Nephron (organoid): Measurements from ENCODE around the gene POU2F3.

ENCODE experiments used
- H3K27ac Mint-ChIP-seq, 3 experiments: 2 replicates each; pipeline ENCODE4 v1.8.0; 2020; ENCODE audit warnings: mixed read lengths in 3 of 3, mild to moderate bottlenecking in 2 of 3, moderate library complexity in 1 of 3
- H3K27me3 Mint-ChIP-seq: 2 replicates; pipeline ENCODE4 v1.8.0; 2021; ENCODE audit warnings: low read depth, mild to moderate bottlenecking, moderate library complexity, mixed read lengths
- H3K36me3 Mint-ChIP-seq: 2 replicates; pipeline ENCODE4 v1.8.0; 2020; ENCODE audit warnings: low read depth, mixed read lengths
- H3K4me1 Mint-ChIP-seq: 2 replicates; pipeline ENCODE4 v1.8.0; 2020; ENCODE audit warnings: mixed read lengths
- H3K4me3 Mint-ChIP-seq, 3 experiments: 2 replicates each; pipeline ENCODE4 v1.8.0; 2020; ENCODE audit warnings: mild to moderate bottlenecking in 3 of 3, mixed read lengths in 3 of 3, moderate library complexity in 2 of 3
- H3K9me3 Mint-ChIP-seq: 2 replicates; pipeline ENCODE4 v1.8.0; 2020; ENCODE audit warnings: mixed read lengths
- TF ChIP-seq, protein P1 (sequence below), 3 experiments: fragments of 200-600 bp; sonication (generic); IDR thresholded peaks; one replicate each; pipeline ENCODE4 v1.5.0; 2021; ENCODE audit warnings: antibody characterized with exemption in 3 of 3; ENCODE audit not compliant: unreplicated experiment in 3 of 3

The POU2F3 gene

GRCh38 chr11:120211522-120212258, 28.2 kb upstream of the POU2F3 start:
- Mint-ChIP-seq H3K9me3 (no peaks in the 10 kb centered on the region), H3K4me3 (peak overlapping the region; percentile 99), H3K27me3 (peaks cover 9% of the 10 kb centered on the region), H3K36me3 (peaks cover 14% of the 10 kb centered on the region), H3K27ac (peak overlapping the region; percentile 90 to 93 (median 92)), H3K4me1 (peaks cover 58% of the 10 kb centered on the region)
- TF ChIP-seq, protein P1, sequence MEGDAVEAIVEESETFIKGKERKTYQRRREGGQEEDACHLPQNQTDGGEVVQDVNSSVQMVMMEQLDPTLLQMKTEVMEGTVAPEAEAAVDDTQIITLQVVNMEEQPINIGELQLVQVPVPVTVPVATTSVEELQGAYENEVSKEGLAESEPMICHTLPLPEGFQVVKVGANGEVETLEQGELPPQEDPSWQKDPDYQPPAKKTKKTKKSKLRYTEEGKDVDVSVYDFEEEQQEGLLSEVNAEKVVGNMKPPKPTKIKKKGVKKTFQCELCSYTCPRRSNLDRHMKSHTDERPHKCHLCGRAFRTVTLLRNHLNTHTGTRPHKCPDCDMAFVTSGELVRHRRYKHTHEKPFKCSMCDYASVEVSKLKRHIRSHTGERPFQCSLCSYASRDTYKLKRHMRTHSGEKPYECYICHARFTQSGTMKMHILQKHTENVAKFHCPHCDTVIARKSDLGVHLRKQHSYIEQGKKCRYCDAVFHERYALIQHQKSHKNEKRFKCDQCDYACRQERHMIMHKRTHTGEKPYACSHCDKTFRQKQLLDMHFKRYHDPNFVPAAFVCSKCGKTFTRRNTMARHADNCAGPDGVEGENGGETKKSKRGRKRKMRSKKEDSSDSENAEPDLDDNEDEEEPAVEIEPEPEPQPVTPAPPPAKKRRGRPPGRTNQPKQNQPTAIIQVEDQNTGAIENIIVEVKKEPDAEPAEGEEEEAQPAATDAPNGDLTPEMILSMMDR (IDR thresholded peaks at IDR 0.05; ENCODE audit: unreplicated experiment in 3 of 3): no peak

- Mint-ChIP-seq H3K4me1 (peaks cover 52% of the 10 kb centered on the region), H3K27ac (peak overlapping the region; percentile 61 to 93 (median 90)), H3K36me3 (peaks cover 14% of the 10 kb centered on the region), H3K27me3 (peaks cover 9% of the 10 kb centered on the region), H3K4me3 (peak overlapping the region; percentile 99), H3K9me3 (no peaks in the 10 kb centered on the region)
- TF ChIP-seq, protein P1 (IDR thresholded peaks at IDR 0.05; ENCODE audit: unreplicated experiment in 3 of 3): no peak
These were observed 27.6 kb upstream of the POU2F3 start for GRCh38 chr11:120212259-120212878.

DNA sequence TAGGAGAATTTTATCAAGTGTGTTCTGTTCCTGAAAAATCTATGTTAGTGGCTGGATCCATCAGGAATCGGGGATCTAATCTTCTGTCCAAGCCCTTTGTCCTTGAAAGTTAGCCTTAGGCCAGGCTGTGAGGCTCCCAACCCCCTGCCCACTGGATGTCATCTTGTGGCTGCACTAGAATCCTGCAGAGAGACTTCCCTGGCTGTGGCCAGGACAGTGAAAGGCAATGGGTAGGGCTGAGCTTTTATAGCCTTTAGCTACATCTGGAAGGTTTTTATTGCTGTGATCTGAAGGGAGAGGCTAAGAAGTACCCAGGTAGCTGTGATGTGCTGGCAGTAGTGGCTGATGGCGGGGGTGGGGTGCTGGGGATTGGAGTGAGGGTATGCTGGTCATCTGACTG, 27.0 kb upstream of the POU2F3 start:
- Mint-ChIP-seq H3K4me1 (peaks cover 51% of the 10 kb centered on the region), H3K9me3 (no peaks in the 10 kb centered on the region), H3K36me3 (peaks cover 18% of the 10 kb centered on the region), H3K27me3 (peaks cover 9% of the 10 kb centered on the region), H3K4me3 (peak overlapping the region; percentile 99), H3K27ac (peak overlapping the region; percentile 53 to 93 (median 90))
- TF ChIP-seq, protein P1 (IDR thresholded peaks at IDR 0.05; ENCODE audit: unreplicated experiment in 3 of 3): no peak

- Mint-ChIP-seq H3K27ac (peak overlapping the region in 1 of 3 experiments; percentile 32), H3K36me3 (peaks cover 18% of the 10 kb centered on the region), H3K9me3 (no peaks in the 10 kb centered on the region), H3K4me3 (peak overlapping the region; percentile 43 to 56 (median 44)), H3K4me1 (peaks cover 37% of the 10 kb centered on the region), H3K27me3 (peaks cover 9% of the 10 kb centered on the region)
- TF ChIP-seq, protein P1 (IDR thresholded peaks at IDR 0.05; ENCODE audit: unreplicated experiment in 3 of 3): no peak
These were observed 25.4 kb upstream of the POU2F3 start for GRCh38 chr11:120214581-120214980.

- peaks cover 24% of the 10 kb centered on the region for H3K36me3 Mint-ChIP-seq
- TF ChIP-seq, protein P1 (IDR thresholded peaks at IDR 0.05; ENCODE audit: unreplicated experiment in 3 of 3): no peak
- no peaks in the 10 kb centered on the region for H3K9me3 Mint-ChIP-seq
- H3K4me1 Mint-ChIP-seq: peaks cover 38% of the 10 kb centered on the region
- peak overlapping the region in 1 of 3 experiments; percentile 66 for H3K27ac Mint-ChIP-seq
- H3K27me3 Mint-ChIP-seq: peaks cover 9% of the 10 kb centered on the region
- H3K4me3 Mint-ChIP-seq: peak overlapping the region; percentile 15 to 37 (median 21)
These were observed 24.3 kb upstream of the POU2F3 start for GRCh38 chr11:120215634-120216033.
